ENCODE results near the gene TNFAIP3. TPM values are rescaled to one million over a fixed set of nuclear protein-coding genes. Genes with fewer than 3 reads are reported as not detected.

The TNFAIP3 gene
- total and polyA plus RNA-seq, 5 experiments from 2014 or later: 61.5 to 139 (median 108) TPM

GRCh38 chr6:137919837-137920730 is 53.0 kb downstream of the TNFAIP3 start:
- DNase-seq (no peak), ATAC-seq (no peak)
- H3K27ac Mint-ChIP-seq: peak overlapping the region in 1 of 10 donors; percentile 60
- H3K27me3 Mint-ChIP-seq: no peaks in the 10 kb centered on the region
- no peaks in the 10 kb centered on the region for H3K9me3 Mint-ChIP-seq
- no peak overlapping the region for H3K4me3 Mint-ChIP-seq
- H3K36me3 Mint-ChIP-seq: no peaks in the 10 kb centered on the region
- peaks cover 2 to 15% (median 8%) of the 10 kb centered on the region in 4 donors for H3K4me1 Mint-ChIP-seq
- POLR2A ChIA-PET: no interaction called here

- Mint-ChIP-seq H3K4me1 (peaks cover 9 to 32% (median 24%) of the 10 kb centered on the region in 4 donors), H3K4me3 (no peak overlapping the region), H3K27me3 (peaks cover 0 to 1% (median 0%) of the 10 kb centered on the region in 5 donors), H3K27ac (peak overlapping the region in 1 of 10 donors; percentile 23), H3K9me3 (no peaks in the 10 kb centered on the region), H3K36me3 (no peaks in the 10 kb centered on the region)
- ATAC-seq (no peak), DNase-seq (no peak)
- POLR2A ChIA-PET: no interaction called here
Measured at GRCh38 chr6:137921823-137922222, 54.8 kb downstream of the TNFAIP3 start.

GRCh38 chr6:137923866-137924653 is 57.0 kb downstream of the TNFAIP3 start:
- ATAC-seq (no peak), DNase-seq (no peak)
- POLR2A ChIA-PET: no interaction called here
- Mint-ChIP-seq H3K4me1 (peaks cover 18 to 54% (median 46%) of the 10 kb centered on the region in 4 donors), H3K36me3 (no peaks in the 10 kb centered on the region), H3K27me3 (peaks cover 0 to 1% (median 0%) of the 10 kb centered on the region in 5 donors), H3K9me3 (no peaks in the 10 kb centered on the region), H3K27ac (peak overlapping the region in 1 of 10 donors; percentile 37), H3K4me3 (no peak overlapping the region)

- POLR2A ChIA-PET: interaction anchor here (2.2 kb wide), 1 partner anchor 58 kb away, joined by 7 read pairs; the partner anchor contains the start of gene TNFAIP3
- Mint-ChIP-seq H3K9me3 (no peaks in the 10 kb centered on the region), H3K4me1 (peaks cover 19 to 52% (median 48%) of the 10 kb centered on the region in 4 donors), H3K4me3 (no peak overlapping the region), H3K27ac (peak overlapping the region in 3 of 10 donors; percentile 7 to 82 (median 28)), H3K36me3 (no peaks in the 10 kb centered on the region), H3K27me3 (peaks cover 0 to 1% (median 0%) of the 10 kb centered on the region in 5 donors)
- DNase-seq (no peak), ATAC-seq (no peak)
Measured at GRCh38 chr6:137925141-137925698, 58.2 kb downstream of the TNFAIP3 start.

- H3K4me3 Mint-ChIP-seq: peak overlapping the region in 3 of 10 donors; percentile 17 to 65 (median 19)
- ATAC-seq: no peak
- H3K27ac Mint-ChIP-seq: peak overlapping the region in 5 of 10 donors; percentile 9 to 97 (median 94)
- H3K4me1 Mint-ChIP-seq: peaks cover 17 to 52% (median 46%) of the 10 kb centered on the region in 4 donors
- no peak for DNase-seq
- POLR2A ChIA-PET: interaction anchor here (1.8 to 2.2 kb wide), 3 partner anchors 13 to 116 kb away, joined by 5 to 7 read pairs (median 5); partner anchors contain the start of gene TNFAIP3
- H3K27me3 Mint-ChIP-seq: peaks cover 0 to 1% (median 0%) of the 10 kb centered on the region in 5 donors
- H3K36me3 Mint-ChIP-seq: no peaks in the 10 kb centered on the region
- no peaks in the 10 kb centered on the region for H3K9me3 Mint-ChIP-seq
Measured at GRCh38 chr6:137926207-137926731, 59.2 kb downstream of the TNFAIP3 start.

GRCh38 chr6:137926985-137927384 is 59.9 kb downstream of the TNFAIP3 start:
- H3K9me3 Mint-ChIP-seq: no peaks in the 10 kb centered on the region
- no peaks in the 10 kb centered on the region for H3K36me3 Mint-ChIP-seq
- no peak for ATAC-seq
- H3K4me1 Mint-ChIP-seq: peaks cover 17 to 52% (median 43%) of the 10 kb centered on the region in 4 donors
- peaks cover 0 to 1% (median 0%) of the 10 kb centered on the region in 5 donors for H3K27me3 Mint-ChIP-seq
- H3K27ac Mint-ChIP-seq: peak overlapping the region in 9 of 10 donors; percentile 40 to 97 (median 93)
- POLR2A ChIA-PET: interaction anchor here (1.4 to 2.2 kb wide), 5 partner anchors 13 to 116 kb away, joined by 3 to 8 read pairs (median 5); partner anchors contain the start of gene TNFAIP3
- peak overlapping the region in 8 of 10 donors; percentile 10 to 81 (median 43) for H3K4me3 Mint-ChIP-seq
- no peak for DNase-seq

GRCh38 chr6:137927777-137928218 is 60.7 kb downstream of the TNFAIP3 start:
- H3K4me1 Mint-ChIP-seq: peaks cover 17 to 52% (median 43%) of the 10 kb centered on the region in 4 donors
- H3K27me3 Mint-ChIP-seq: peaks cover 0 to 1% (median 0%) of the 10 kb centered on the region in 5 donors
- POLR2A ChIA-PET: interaction anchor here (0.9 to 2.0 kb wide), 7 partner anchors 11 to 117 kb away, joined by 3 to 11 read pairs (median 5); partner anchors contain the start of gene TNFAIP3
- peak; percentile 58 to 87 (median 80) for DNase-seq
- ATAC-seq: peak; percentile 98 to 100
- H3K27ac Mint-ChIP-seq: peak overlapping the region; percentile 59 to 97 (median 92)
- no peaks in the 10 kb centered on the region for H3K36me3 Mint-ChIP-seq
- H3K9me3 Mint-ChIP-seq: no peaks in the 10 kb centered on the region
- peak overlapping the region; percentile 38 to 81 (median 68) for H3K4me3 Mint-ChIP-seq

GRCh38 chr6:137928286-137928685 is 61.2 kb downstream of the TNFAIP3 start:
- Mint-ChIP-seq H3K36me3 (no peaks in the 10 kb centered on the region), H3K4me3 (peak overlapping the region; percentile 38 to 81 (median 68)), H3K9me3 (no peaks in the 10 kb centered on the region), H3K4me1 (peaks cover 17 to 52% (median 43%) of the 10 kb centered on the region in 4 donors), H3K27ac (peak overlapping the region; percentile 59 to 97 (median 92)), H3K27me3 (peaks cover 0 to 1% (median 0%) of the 10 kb centered on the region in 5 donors)
- ATAC-seq (peak; percentile 29 to 53), DNase-seq (peak in 4 of 10 donors; percentile 11 to 39 (median 16))
- POLR2A ChIA-PET: interaction anchor here (0.9 to 2.0 kb wide), 7 partner anchors 10 to 118 kb away, joined by 3 to 11 read pairs (median 5); partner anchors contain the start of gene TNFAIP3

- Mint-ChIP-seq H3K27me3 (no peaks in the 10 kb centered on the region), H3K27ac (no peak overlapping the region), H3K36me3 (peaks cover 0 to 5% (median 0%) of the 10 kb centered on the region in 3 donors), H3K4me3 (no peak overlapping the region), H3K4me1 (peaks cover 10 to 24% (median 23%) of the 10 kb centered on the region in 4 donors), H3K9me3 (peaks cover 0 to 3% (median 0%) of the 10 kb centered on the region in 9 donors)
- DNase-seq (no peak), ATAC-seq (no peak)
- POLR2A ChIA-PET: no interaction called here
Measured at GRCh38 chr6:137931849-137932465, 64.9 kb downstream of the TNFAIP3 start.

All from naive thymus-derived CD8-positive, alpha-beta T cell (primary cell).